ENCODE data around the gene LAMP5.

Gene LAMP5

DNA sequence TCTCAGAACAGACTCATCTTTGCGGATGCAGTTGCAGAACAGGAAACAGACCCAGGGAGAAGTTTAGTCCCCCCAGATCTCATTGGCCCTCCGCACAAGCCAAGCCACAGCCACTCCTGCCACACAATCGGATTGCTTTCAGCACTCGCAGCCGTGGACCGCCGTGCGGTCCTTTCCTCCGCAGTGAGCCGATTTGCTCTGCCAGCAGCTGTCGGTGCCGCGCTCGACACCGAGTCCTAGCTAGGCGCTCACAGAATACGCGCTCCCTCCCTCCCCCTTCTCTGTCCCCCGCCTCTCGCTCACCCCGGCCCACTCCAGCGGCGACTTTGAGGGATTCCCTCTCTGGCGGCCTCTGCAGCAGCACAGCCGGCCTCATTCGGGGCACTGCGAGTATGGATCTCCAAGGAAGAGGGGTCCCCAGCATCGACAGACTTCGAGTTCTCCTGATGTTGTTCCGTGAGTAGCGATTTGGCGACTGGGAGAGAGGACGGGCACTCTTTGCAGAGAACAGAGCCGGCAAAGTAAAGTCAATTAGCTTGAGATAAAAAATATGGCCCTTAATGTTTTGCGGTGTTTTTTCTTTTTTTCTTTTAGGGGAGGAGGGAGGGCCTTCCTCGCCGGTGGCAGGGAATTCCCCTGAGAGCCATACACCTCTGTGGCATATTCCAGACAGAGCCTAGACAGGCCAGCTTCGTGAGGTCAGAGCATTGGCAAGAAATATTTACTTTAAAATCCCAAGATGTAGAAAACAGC lies at the start of gene LAMP5:
TSS of gene LAMP5 (plus strand) at position 130 of the 753 bp plus-strand sequence. CDS start at position 393, 263 bp downstream.
- DNase-seq (ENCODE audit: low spot score): no peak

- no peak for DNase-seq (ENCODE audit: low spot score)
These were observed 46.4 kb upstream of the LAMP5 start for GRCh38 chr20:9467995-9468394.

DNA sequence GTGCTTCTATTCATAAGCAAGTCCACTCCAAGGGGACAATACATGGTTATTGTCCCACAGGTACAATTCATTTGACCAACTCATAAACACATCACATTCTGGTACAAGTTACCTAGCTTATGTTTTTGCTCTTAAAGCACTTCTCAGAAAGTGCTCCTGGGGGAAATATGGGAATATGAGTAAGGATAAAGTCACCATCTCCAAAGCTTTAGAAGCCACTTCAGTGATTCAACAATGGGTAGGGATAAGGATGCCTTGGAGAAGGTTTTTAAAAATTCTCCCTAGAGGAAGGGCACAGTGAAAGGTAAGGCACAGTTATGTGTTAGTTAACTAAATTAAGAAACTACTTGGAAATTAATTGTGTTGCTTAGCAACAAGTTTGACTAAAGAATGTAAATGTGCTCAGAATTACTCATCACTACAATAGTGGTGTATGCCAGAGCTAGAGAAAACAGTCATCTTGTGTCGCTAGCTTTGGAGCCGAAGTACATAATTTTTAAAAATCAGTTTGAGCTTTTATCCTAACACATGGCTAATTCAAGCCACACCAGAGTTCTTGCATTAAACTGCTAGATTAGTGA lies 39.5 kb upstream of the LAMP5 start:
- DNase-seq (ENCODE audit: low spot score): no peak

DNA sequence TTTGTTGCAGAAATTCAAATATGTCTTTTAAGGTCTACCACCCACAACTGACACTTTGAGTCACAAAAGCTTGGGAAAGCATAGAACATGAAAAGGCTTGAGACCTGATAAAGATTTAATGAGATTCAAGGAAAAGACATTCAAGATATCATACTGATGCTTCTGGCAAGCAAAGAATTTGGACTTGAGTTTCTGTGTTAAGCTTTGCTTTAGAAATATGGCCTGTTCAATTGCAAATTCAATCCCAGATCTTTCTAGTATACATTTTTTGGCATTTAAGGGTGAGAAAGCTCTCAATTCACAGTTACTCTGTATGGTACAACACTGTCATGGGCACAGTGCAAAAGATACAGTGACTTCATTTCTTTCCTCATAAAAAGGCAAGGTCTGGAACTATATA lies 38.9 kb upstream of the LAMP5 start:
- DNase-seq (ENCODE audit: low spot score): no peak

- no peak for DNase-seq (ENCODE audit: low spot score)
These were observed 38.2 kb upstream of the LAMP5 start for GRCh38 chr20:9476174-9476573.

- DNase-seq (ENCODE audit: low spot score): no peak
These were observed 37.8 kb upstream of the LAMP5 start for GRCh38 chr20:9476637-9477036.

- DNase-seq (ENCODE audit: low spot score): no peak
These were observed 35.6 kb upstream of the LAMP5 start for GRCh38 chr20:9478771-9479170.

DNA sequence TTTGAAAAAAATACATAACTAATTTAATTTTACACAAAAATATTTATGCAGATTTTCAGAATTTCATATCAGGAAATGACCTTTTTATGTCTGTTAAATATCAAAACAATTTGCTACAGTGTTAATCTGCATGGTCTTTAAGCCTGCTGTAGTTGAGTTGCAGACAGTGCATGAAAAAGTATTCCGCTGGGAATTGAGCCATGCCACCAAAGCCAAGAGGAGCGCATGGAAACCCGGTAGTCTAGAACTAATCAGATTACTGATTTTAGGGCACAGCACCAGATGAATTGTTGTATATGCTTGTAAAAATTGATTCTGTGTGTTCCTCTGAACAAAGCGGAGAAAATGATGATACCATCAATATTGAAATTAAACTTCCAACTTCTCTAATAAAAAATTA lies 34.3 kb upstream of the LAMP5 start:
- DNase-seq (ENCODE audit: low spot score): no peak

- DNase-seq (ENCODE audit: low spot score): no peak
These were observed 32.2 kb upstream of the LAMP5 start for GRCh38 chr20:9482180-9482579.

- no peak for DNase-seq (ENCODE audit: low spot score)
These were observed 31.3 kb upstream of the LAMP5 start for GRCh38 chr20:9483131-9483530.

GRCh38 chr20:9485614-9486340 lies 28.6 kb upstream of the LAMP5 start:
- no peak for DNase-seq (ENCODE audit: low spot score)

DNA sequence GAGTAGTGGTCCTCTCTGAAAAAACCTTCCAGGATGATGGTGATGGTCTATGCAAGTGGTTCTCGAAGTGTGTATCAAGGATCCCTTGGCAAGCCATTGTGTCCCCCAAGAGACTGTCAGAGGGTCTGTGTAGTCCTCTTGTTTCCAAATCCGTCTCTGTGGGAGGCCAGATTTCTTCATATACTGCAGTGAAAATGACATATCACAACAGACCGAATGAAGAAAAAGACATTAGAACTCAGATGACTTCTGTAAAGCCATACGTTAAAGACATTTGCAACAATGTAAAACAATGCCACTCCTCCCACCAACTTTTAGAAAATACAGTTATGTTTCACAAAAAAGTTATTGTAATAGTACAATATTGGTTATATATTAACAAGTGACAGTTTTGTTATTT lies 27.2 kb upstream of the LAMP5 start:
- DNase-seq (ENCODE audit: low spot score): no peak

DNA sequence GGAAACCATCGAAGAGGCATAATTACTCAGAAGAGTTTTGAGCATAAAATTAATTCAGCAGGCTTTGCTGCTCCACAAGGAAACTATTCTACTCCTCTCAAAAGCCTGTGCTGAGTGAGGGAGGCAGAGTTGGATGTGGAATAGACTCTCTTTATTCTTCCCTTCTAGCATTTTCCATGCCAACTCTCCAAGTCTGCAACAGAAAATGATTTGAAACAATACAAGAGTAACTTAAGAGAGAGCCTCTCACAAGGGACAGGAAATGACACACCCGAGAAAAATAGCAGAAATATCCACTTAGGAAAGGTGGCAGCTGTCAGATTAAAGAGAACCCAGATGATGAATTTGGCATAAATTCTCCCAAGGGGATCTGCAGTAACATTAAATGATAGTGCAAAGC lies 26.3 kb upstream of the LAMP5 start:
- no peak for DNase-seq (ENCODE audit: low spot score)

GRCh38 chr20:9490161-9490560 lies 24.2 kb upstream of the LAMP5 start:
- DNase-seq (ENCODE audit: low spot score): no peak

- DNase-seq (ENCODE audit: low spot score): no peak
These were observed 23.8 kb upstream of the LAMP5 start for GRCh38 chr20:9490631-9491030.

GRCh38 chr20:9491324-9491723 lies 23.1 kb upstream of the LAMP5 start:
- no peak for DNase-seq (ENCODE audit: low spot score)

- DNase-seq (ENCODE audit: low spot score): no peak
These were observed 22.3 kb upstream of the LAMP5 start for GRCh38 chr20:9492067-9492466.

DNA sequence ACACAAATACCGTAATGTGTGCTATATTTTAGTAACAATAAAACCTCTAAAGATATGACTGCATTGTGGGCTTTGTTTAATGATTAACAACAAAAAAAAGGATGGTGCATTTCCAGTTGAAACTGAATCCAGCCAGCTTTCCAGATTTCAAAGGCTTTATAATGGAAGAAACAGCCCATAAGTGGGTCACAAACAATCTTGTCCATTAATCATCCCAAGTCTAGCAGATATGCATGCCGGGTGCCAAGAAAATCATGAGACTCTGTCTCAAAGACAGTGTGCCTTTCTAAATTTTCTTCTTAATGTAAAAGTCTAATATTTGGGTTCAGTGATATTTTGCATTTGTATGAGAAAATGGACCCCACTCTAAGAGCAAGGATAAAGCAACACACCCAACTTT lies 20.6 kb upstream of the LAMP5 start:
- no peak for DNase-seq (ENCODE audit: low spot score)

DNA sequence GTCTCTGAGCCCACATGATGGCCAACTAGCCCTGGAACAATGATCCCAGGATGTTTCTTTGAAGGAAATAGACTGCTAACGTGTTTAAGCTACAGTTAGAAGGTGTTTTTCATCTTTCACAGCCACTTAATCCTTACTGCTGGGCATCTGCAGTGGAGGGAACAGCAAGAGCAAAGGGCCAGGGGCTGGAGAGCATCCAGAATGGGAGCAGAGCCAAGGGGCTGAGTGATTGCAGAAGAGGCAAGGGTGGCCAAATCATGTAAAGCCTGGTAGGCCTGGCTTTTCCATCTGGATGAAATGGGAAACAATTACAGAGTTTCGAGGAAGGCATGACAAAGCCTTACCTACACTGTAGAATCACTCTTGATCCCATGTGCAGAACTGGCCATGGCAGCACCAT lies 18.7 kb upstream of the LAMP5 start:
- no peak for DNase-seq (ENCODE audit: low spot score)

- DNase-seq (ENCODE audit: low spot score): no peak
These were observed 18.2 kb upstream of the LAMP5 start for GRCh38 chr20:9496155-9496554.

DNA sequence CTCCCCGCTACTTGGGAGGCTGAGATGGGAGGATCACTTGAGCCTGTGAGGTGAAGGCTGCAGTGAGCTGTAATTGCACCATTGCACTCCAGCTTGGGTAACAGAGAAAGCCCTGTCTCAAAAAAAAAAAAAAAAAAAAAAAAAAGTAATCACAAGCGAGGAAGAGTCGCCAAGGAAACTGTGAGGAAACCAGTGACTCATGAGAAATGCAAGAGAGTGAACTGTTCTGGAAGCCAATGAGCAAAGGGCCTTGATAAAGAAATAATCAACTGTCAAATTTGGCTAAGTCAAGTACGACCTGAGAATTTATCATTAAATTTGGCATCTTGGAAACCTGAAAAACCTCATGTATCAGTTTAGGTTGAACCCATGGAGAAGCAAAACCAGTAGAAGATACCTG lies 16.1 kb upstream of the LAMP5 start:
- DNase-seq (ENCODE audit: low spot score): no peak

DNA sequence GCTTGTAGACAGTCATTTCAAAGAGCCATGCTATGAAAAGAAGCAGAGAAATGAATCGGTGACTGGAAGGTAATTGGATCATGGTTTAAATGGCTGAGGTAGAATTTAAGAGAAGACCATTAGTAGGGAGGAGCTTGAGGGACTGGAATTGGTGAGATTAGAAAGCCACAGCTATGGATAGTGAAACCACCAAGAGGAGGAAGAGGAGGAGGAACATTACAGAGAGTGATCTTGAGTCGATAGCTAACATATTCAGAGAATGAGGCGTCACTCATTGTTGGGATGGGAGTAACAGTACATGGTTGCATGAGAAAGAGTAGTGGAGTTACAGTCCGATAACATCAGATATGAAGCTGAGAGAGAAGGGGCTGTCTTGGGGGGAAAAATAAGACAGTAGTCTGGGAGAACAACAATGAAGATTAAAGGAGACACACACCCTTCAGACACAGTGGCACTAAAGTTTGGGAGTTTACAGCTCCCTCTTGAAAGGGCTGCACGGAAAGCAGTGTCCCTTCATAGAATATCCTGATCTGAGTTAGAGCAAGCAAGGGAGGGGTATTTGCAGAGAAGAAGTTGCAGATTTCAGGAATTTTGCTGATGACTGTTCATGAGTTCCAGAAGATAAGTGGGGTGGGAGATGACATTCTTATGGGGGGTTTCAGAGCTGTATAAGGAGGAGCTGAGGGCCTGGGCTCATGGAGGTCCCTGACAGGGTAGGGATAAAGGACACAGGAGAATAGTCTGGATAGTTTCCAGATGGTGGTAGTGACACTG lies 15.1 kb upstream of the LAMP5 start:
- no peak for DNase-seq (ENCODE audit: low spot score)

GRCh38 chr20:9500121-9500520 lies 14.3 kb upstream of the LAMP5 start:
- no peak for DNase-seq (ENCODE audit: low spot score)

All from hematopoietic multipotent progenitor cell treated with erythropoietin and hydrocortisone succinate and interleukin-3 and kit ligand, for 15 days (in vitro differentiated cells).